ENCODE measurements around the gene VCL. TPM values are rescaled to one million over a fixed set of nuclear protein-coding genes. Genes with fewer than 3 reads are reported as not detected.

The VCL gene
- total and polyA plus RNA-seq, 2 donors (not counting 1 experiment from before 2014, with no cell fraction given), result 161 to 316 TPM

DNA sequence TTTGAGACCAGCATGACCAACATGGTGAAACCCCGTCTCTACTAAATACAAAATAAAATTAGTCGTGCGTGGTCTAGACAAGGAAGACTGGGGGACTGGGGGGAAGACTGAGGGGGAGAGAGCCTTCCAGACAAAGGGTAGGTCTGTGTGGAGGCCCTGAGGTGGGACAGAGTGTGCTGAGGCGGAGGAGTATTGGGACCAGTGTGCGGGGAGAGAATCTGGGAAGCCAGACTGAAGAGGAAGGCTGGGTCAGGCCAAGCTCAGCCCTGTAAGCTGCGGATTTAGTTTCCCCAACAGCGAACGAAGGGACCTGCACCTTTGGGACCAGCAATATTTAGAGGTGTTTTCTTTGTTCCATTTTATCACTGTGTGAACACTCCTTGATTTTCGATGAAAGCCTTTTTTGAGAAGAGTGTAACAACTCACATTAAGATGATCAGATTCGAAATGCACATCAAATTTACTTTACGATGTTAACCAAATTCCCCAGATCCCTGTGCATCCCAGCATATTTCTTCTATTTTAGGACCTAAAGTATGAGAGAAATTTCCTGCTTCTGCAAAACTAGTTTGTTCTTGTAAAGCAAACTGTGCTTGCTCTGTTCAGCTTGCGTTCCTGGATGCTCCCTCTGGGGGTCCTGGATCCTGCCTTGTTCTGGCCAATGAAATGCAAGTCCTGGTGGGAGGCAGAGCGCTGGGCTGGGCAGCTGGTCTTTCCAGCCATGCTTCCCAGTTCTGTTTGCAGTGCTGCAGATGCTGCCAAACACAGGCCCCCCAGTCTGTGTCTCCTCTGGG is 47.6 kb upstream of the VCL start:
- Histone ChIP-seq H3K4me2 (ENCODE audit: extremely low read depth, insufficient read depth, low read length) (no peak overlapping the region), H3K9me3 (ENCODE audit: control insufficient read depth, insufficient read depth, low read depth, low read length) (no peaks in the 10 kb centered on the region), H3K79me2 (ENCODE audit: control insufficient read depth, insufficient read depth, low read length) (no peaks in the 10 kb centered on the region), H4K20me1 (ENCODE audit: control insufficient read depth, extremely low read depth, insufficient read depth, low read length) (no peaks in the 10 kb centered on the region), H3K4me3 (replicated peaks in 1 of 4; ENCODE audit: control extremely low read depth in 1 of 4, insufficient read depth in 1 of 4, low read depth in 3 of 4, low read length in 4 of 4) (no peak overlapping the region), H2AFZ (ENCODE audit: low read length) (peak overlapping the region; percentile 31), H3K4me1 (ENCODE audit: control insufficient read depth, extremely low read depth, insufficient read depth, low read length) (no peaks in the 10 kb centered on the region), H3K9ac (ENCODE audit: insufficient read depth, low read length) (no peak overlapping the region), H3K36me3 (ENCODE audit: control insufficient read depth, insufficient read depth, low read length) (no peaks in the 10 kb centered on the region), H3K27me3 (ENCODE audit: control insufficient read depth, insufficient read depth, low read length) (no peaks in the 10 kb centered on the region), H3K27ac (ENCODE audit: insufficient read depth, low read length) (no peak overlapping the region)
- TF ChIP-seq EZH2 (IDR thresholded peaks at IDR 0.05; ENCODE audit: low read length, missing control alignments), result no peak
- TF ChIP-seq, protein P1, sequence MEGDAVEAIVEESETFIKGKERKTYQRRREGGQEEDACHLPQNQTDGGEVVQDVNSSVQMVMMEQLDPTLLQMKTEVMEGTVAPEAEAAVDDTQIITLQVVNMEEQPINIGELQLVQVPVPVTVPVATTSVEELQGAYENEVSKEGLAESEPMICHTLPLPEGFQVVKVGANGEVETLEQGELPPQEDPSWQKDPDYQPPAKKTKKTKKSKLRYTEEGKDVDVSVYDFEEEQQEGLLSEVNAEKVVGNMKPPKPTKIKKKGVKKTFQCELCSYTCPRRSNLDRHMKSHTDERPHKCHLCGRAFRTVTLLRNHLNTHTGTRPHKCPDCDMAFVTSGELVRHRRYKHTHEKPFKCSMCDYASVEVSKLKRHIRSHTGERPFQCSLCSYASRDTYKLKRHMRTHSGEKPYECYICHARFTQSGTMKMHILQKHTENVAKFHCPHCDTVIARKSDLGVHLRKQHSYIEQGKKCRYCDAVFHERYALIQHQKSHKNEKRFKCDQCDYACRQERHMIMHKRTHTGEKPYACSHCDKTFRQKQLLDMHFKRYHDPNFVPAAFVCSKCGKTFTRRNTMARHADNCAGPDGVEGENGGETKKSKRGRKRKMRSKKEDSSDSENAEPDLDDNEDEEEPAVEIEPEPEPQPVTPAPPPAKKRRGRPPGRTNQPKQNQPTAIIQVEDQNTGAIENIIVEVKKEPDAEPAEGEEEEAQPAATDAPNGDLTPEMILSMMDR (conservative IDR thresholded peaks at IDR 0.05 in 1 of 2, IDR thresholded peaks at IDR 0.05 in 1 of 2; ENCODE audit: low read depth in 1 of 2, low read length in 2 of 2), result no peak
- DNase-seq (ENCODE audit: low read depth in 2 of 2), result no peak

DNA sequence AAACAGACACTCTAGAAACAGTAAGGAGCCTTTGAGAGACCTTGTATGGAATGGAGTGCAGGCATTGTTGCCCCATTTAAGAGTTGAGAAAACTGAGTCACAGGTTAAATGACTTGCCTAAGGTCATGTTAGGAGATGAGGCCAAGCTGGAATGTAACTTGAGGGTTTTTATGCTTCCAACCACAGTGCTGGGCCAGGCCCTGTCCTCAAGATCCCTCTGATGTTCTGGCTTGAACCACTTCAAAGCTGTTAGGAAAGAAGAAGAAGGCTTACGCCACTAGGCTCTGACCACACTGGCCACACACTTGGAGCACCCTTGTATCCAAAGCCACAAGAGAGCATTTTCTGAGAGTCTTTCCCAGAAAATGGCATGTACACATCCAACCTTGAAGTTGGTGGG is 44.3 kb upstream of the VCL start:
- no peaks in the 10 kb centered on the region for H3K79me2 ChIP-seq (ENCODE audit: control insufficient read depth, insufficient read depth, low read length)
- TF ChIP-seq, protein P1 (conservative IDR thresholded peaks at IDR 0.05 in 1 of 2, IDR thresholded peaks at IDR 0.05 in 1 of 2; ENCODE audit: low read depth in 1 of 2, low read length in 2 of 2), result no peak
- no peak for TF ChIP-seq EZH2 (IDR thresholded peaks at IDR 0.05; ENCODE audit: low read length, missing control alignments)
- no peaks in the 10 kb centered on the region for H3K27me3 ChIP-seq (ENCODE audit: control insufficient read depth, insufficient read depth, low read length)
- peak; percentile 73 to 93 for DNase-seq (ENCODE audit: low read depth in 2 of 2)
- H4K20me1 ChIP-seq (ENCODE audit: control insufficient read depth, extremely low read depth, insufficient read depth, low read length), result no peaks in the 10 kb centered on the region
- peaks cover 9% of the 10 kb centered on the region for H3K4me1 ChIP-seq (ENCODE audit: control insufficient read depth, extremely low read depth, insufficient read depth, low read length)
- H3K36me3 ChIP-seq (ENCODE audit: control insufficient read depth, insufficient read depth, low read length), result no peaks in the 10 kb centered on the region
- no peak overlapping the region for H3K9ac ChIP-seq (ENCODE audit: insufficient read depth, low read length)
- no peaks in the 10 kb centered on the region for H3K9me3 ChIP-seq (ENCODE audit: control insufficient read depth, insufficient read depth, low read depth, low read length)
- H2AFZ ChIP-seq (ENCODE audit: low read length), result no peak overlapping the region
- H3K4me3 ChIP-seq (replicated peaks in 1 of 4; ENCODE audit: control extremely low read depth in 1 of 4, insufficient read depth in 1 of 4, low read depth in 3 of 4, low read length in 4 of 4), result no peak overlapping the region
- no peak overlapping the region for H3K4me2 ChIP-seq (ENCODE audit: extremely low read depth, insufficient read depth, low read length)
- H3K27ac ChIP-seq (ENCODE audit: insufficient read depth, low read length), result no peak overlapping the region

DNA sequence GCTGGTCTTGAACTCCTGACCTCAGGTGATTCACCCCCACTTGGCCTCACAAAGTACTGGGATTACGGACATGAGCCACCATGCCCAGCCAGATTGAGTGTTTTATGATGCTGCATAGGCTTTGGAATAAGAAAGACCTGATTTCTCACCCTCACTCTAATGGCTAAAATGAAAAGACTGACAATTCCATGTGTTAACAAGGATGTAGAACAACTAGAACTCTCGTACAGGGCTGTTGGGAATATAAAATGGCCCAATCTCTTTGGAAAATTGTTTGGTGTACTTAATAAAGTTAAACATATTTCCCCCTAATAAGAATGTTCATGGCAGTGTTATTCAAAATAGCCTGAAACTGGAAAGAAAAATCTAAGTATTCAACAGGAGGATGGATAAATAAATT is 43.2 kb upstream of the VCL start:
- Histone ChIP-seq H3K9me3 (ENCODE audit: control insufficient read depth, insufficient read depth, low read depth, low read length) (no peaks in the 10 kb centered on the region), H4K20me1 (ENCODE audit: control insufficient read depth, extremely low read depth, insufficient read depth, low read length) (no peaks in the 10 kb centered on the region), H3K9ac (ENCODE audit: insufficient read depth, low read length) (no peak overlapping the region), H2AFZ (ENCODE audit: low read length) (no peak overlapping the region), H3K4me3 (replicated peaks in 1 of 4; ENCODE audit: control extremely low read depth in 1 of 4, insufficient read depth in 1 of 4, low read depth in 3 of 4, low read length in 4 of 4) (no peak overlapping the region), H3K4me1 (ENCODE audit: control insufficient read depth, extremely low read depth, insufficient read depth, low read length) (peaks cover 9% of the 10 kb centered on the region), H3K27ac (ENCODE audit: insufficient read depth, low read length) (no peak overlapping the region), H3K4me2 (ENCODE audit: extremely low read depth, insufficient read depth, low read length) (no peak overlapping the region), H3K27me3 (ENCODE audit: control insufficient read depth, insufficient read depth, low read length) (no peaks in the 10 kb centered on the region), H3K79me2 (ENCODE audit: control insufficient read depth, insufficient read depth, low read length) (no peaks in the 10 kb centered on the region), H3K36me3 (ENCODE audit: control insufficient read depth, insufficient read depth, low read length) (no peaks in the 10 kb centered on the region)
- DNase-seq (ENCODE audit: low read depth in 2 of 2), result no peak
- TF ChIP-seq EZH2 (IDR thresholded peaks at IDR 0.05; ENCODE audit: low read length, missing control alignments), result no peak
- TF ChIP-seq, protein P1 (conservative IDR thresholded peaks at IDR 0.05 in 1 of 2, IDR thresholded peaks at IDR 0.05 in 1 of 2; ENCODE audit: low read depth in 1 of 2, low read length in 2 of 2), result no peak
